ENCODE results near the gene PCCA.

DNA sequence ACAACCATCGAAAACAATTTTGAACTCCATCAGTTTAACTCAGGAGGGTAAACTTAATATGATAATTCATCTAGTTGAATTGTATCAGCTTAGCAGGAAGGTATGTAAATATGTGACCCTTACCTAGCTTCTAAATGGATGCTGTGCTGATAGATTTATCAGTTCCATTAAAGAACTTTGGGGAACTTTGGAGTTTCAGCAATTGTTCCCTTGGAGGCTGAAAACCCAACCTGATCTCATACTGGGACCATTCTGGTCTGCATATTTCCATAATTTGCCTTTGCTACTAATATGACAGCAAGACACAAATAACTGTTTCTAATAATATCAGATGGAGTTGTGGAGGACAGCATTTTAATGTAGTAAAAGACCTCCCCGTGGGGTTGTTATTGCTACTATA lies 371.9 kb downstream of the PCCA start:
- TF ChIP-seq POLR2AphosphoS5 (IDR thresholded peaks at IDR 0.05; ENCODE audit: low read depth, low read length) (no peak), SIN3A (IDR thresholded peaks at IDR 0.05; ENCODE audit: borderline replicate concordance, low read depth, low read length) (no peak), CTCF (IDR thresholded peaks at IDR 0.05) (no peak), EZH2phosphoT487 (IDR thresholded peaks at IDR 0.05; ENCODE audit: borderline replicate concordance, low read depth) (no peak), GATA2 (CRISPR knock-in tag; IDR thresholded peaks at IDR 0.05) (no peak), TAF1 (IDR thresholded peaks at IDR 0.05; ENCODE audit: borderline replicate concordance, low read depth, low read length) (no peak), MAX (IDR thresholded peaks at IDR 0.05; ENCODE audit: low read depth) (no peak), JUND (IDR thresholded peaks at IDR 0.05) (no peak), NFIC (IDR thresholded peaks at IDR 0.05; ENCODE audit: borderline replicate concordance) (no peak), EP300 (IDR thresholded peaks at IDR 0.05; ENCODE audit: borderline replicate concordance in 1 of 2, low read depth in 1 of 2, low read length in 1 of 2) (no peak), USF2 (IDR thresholded peaks at IDR 0.05; ENCODE audit: borderline replicate concordance, low read depth, low read length) (no peak)
- TF ChIP-seq, protein P1, sequence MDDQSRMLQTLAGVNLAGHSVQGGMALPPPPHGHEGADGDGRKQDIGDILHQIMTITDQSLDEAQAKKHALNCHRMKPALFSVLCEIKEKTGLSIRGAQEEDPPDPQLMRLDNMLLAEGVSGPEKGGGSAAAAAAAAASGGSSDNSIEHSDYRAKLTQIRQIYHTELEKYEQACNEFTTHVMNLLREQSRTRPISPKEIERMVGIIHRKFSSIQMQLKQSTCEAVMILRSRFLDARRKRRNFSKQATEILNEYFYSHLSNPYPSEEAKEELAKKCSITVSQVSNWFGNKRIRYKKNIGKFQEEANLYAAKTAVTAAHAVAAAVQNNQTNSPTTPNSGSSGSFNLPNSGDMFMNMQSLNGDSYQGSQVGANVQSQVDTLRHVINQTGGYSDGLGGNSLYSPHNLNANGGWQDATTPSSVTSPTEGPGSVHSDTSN (IDR thresholded peaks at IDR 0.05) = no peak
- TF ChIP-seq, protein P2, sequence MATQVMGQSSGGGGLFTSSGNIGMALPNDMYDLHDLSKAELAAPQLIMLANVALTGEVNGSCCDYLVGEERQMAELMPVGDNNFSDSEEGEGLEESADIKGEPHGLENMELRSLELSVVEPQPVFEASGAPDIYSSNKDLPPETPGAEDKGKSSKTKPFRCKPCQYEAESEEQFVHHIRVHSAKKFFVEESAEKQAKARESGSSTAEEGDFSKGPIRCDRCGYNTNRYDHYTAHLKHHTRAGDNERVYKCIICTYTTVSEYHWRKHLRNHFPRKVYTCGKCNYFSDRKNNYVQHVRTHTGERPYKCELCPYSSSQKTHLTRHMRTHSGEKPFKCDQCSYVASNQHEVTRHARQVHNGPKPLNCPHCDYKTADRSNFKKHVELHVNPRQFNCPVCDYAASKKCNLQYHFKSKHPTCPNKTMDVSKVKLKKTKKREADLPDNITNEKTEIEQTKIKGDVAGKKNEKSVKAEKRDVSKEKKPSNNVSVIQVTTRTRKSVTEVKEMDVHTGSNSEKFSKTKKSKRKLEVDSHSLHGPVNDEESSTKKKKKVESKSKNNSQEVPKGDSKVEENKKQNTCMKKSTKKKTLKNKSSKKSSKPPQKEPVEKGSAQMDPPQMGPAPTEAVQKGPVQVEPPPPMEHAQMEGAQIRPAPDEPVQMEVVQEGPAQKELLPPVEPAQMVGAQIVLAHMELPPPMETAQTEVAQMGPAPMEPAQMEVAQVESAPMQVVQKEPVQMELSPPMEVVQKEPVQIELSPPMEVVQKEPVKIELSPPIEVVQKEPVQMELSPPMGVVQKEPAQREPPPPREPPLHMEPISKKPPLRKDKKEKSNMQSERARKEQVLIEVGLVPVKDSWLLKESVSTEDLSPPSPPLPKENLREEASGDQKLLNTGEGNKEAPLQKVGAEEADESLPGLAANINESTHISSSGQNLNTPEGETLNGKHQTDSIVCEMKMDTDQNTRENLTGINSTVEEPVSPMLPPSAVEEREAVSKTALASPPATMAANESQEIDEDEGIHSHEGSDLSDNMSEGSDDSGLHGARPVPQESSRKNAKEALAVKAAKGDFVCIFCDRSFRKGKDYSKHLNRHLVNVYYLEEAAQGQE (IDR thresholded peaks at IDR 0.05; ENCODE audit: low read depth, low read length) = no peak
